H1 (cell line): ENCODE data around the gene STK32C. TPM values are rescaled to one million over a fixed set of nuclear protein-coding genes. Genes with fewer than 3 reads are reported as not detected.

Experiments used
- CTCF ChIA-PET: fragments of 300-600 bp; sonication (Branson Sonifier 250); formaldehyde crosslinking; loops from one replicate; lab custom pipeline; 2021; ENCODE audit not compliant: partially characterized antibody; lab: Charles Lee
- POLR2A ChIA-PET: fragments of 300-600 bp; sonication (Branson Sonifier 250); formaldehyde crosslinking; loops from one replicate; lab custom pipeline; 2021; ENCODE audit warnings: inconsistent platforms; ENCODE audit not compliant: partially characterized antibody; lab: Charles Lee
- DNase-seq, 2 experiments: peaks; one replicate each; pipeline versions ENCODE4 v3.0.0 to v3.0.0-alpha.2; 2010 to 2022; ENCODE audit warnings: low spot score in 2 of 2, low read depth in 1 of 2, mixed read lengths in 1 of 2
- FAIRE-seq: peaks from 2 replicates; lab custom pipeline; 2011; peaks lifted over from hg19 to GRCh38; lab: Jason Lieb, UNC
- H2AFZ ChIP-seq: 2 replicates; pipeline ENCODE4 v1.8.1; 2012; ENCODE audit warnings: low read length, inconsistent platforms
- H2AK5ac ChIP-seq: 2 replicates; pipeline ENCODE4 v1.6.1; 2013; ENCODE audit warnings: low read depth, low read length
- H2BK120ac ChIP-seq: replicated peaks from 2 replicates; pipeline ENCODE3; 2013; ENCODE audit warnings: low read depth, low read length, inconsistent platforms
- H2BK12ac ChIP-seq: 2 replicates; pipeline ENCODE4 v1.6.1; 2013; ENCODE audit warnings: low read depth, low read length
- H2BK15ac ChIP-seq: 2 replicates; pipeline ENCODE4 v1.6.1; 2013; ENCODE audit warnings: low read length
- H2BK20ac ChIP-seq: 2 replicates; pipeline ENCODE4 v1.6.1; 2013; ENCODE audit warnings: low read length
- H2BK5ac ChIP-seq: 2 replicates; pipeline ENCODE4 v1.6.1; 2013; ENCODE audit warnings: low read depth, low read length
- H3K14ac ChIP-seq: 2 replicates; pipeline ENCODE4 v1.6.1; 2013; ENCODE audit warnings: inconsistent platforms; ENCODE audit not compliant: insufficient read length
- H3K18ac ChIP-seq: 2 replicates; pipeline ENCODE4 v1.6.1; 2013; ENCODE audit warnings: low read length; ENCODE audit errors: extremely low read depth
- H3K23ac ChIP-seq: 2 replicates; pipeline ENCODE4 v1.6.1; 2013; ENCODE audit warnings: inconsistent platforms; ENCODE audit not compliant: insufficient read length
- H3K23me2 ChIP-seq: 2 replicates; pipeline ENCODE4 v1.6.1; 2013; ENCODE audit warnings: low read depth, low read length
- H3K27ac ChIP-seq: 2 replicates; pipeline ENCODE4 v1.6.1; 2011; ENCODE audit warnings: low read depth, low read length, inconsistent platforms
- H3K27me3 ChIP-seq, 4 experiments: replicated peaks in 1 of 4; 1 replicate in 1 of 4; 2 replicates in 3 of 4; pipeline versions ENCODE4 v1.6.1 to v1.8.1; 2011 to 2013; ENCODE audit warnings: low read length in 3 of 4, mild to moderate bottlenecking in 3 of 4, inconsistent platforms in 2 of 4, mixed read lengths in 2 of 4, moderate library complexity in 1 of 4; ENCODE audit not compliant: control insufficient read depth in 3 of 4, insufficient read depth in 3 of 4; ENCODE audit errors: extremely low read depth in 1 of 4
- H3K36me3 ChIP-seq, 4 experiments: 2 replicates each; pipeline versions ENCODE4 v1.6.1 to v1.8.1; 2011 to 2013; ENCODE audit warnings: mild to moderate bottlenecking in 4 of 4, low read length in 3 of 4, moderate library complexity in 2 of 4, control low read depth in 1 of 4, inconsistent platforms in 1 of 4; ENCODE audit not compliant: insufficient read depth in 4 of 4, control insufficient read depth in 2 of 4
- H3K4ac ChIP-seq: replicated peaks from 2 replicates; pipeline ENCODE3; 2013; ENCODE audit warnings: low read length, low read depth, mixed read lengths, inconsistent platforms; ENCODE audit not compliant: insufficient read length
- H3K4me1 ChIP-seq, 4 experiments: replicated peaks in 1 of 4; 1 replicate in 1 of 4; 2 replicates in 3 of 4; pipeline versions ENCODE4 v1.6.1 to v1.8.1; 2011 to 2013; ENCODE audit warnings: low read length in 3 of 4, inconsistent platforms in 2 of 4, mixed read lengths in 1 of 4; ENCODE audit not compliant: insufficient read depth in 4 of 4, control insufficient read depth in 3 of 4
- H3K4me2 ChIP-seq, 2 experiments: 2 replicates each; pipeline versions ENCODE4 v1.6.1 to v1.8.1; 2011 to 2013; ENCODE audit warnings: low read depth in 2 of 2, low read length in 2 of 2, control low read depth in 1 of 2, inconsistent platforms in 1 of 2, mild to moderate bottlenecking in 1 of 2; ENCODE audit not compliant: insufficient read depth in 1 of 2
- H3K4me3 ChIP-seq, 4 experiments: fragments of 200-600, 300-600 bp in 1 of 4; sonication (generic), shearing (Covaris generic), sonication (Bioruptor Twin) in 1 of 4; 2 replicates each; pipeline versions ENCODE4 v1.5.1 to v1.8.1; 2011 to 2016; ENCODE audit warnings: low read length in 4 of 4, low read depth in 3 of 4, control low read depth in 2 of 4, inconsistent platforms in 2 of 4, mild to moderate bottlenecking in 2 of 4, mixed read lengths in 1 of 4, moderate library complexity in 1 of 4; ENCODE audit not compliant: insufficient read depth in 2 of 4; ENCODE audit errors: extremely low read depth in 1 of 4
- H3K56ac ChIP-seq: replicated peaks from 2 replicates; pipeline ENCODE3; 2013; ENCODE audit warnings: low read depth, mild to moderate bottlenecking, mixed read lengths, low read length, inconsistent platforms; ENCODE audit not compliant: insufficient read length
- H3K79me1 ChIP-seq: 2 replicates; pipeline ENCODE4 v1.6.1; 2013; ENCODE audit warnings: low read depth, low read length, control low read depth
- H3K79me2 ChIP-seq, 2 experiments: 2 replicates each; pipeline versions ENCODE4 v1.6.1 to v1.8.1; 2012 to 2013; ENCODE audit warnings: low read length in 2 of 2, mild to moderate bottlenecking in 2 of 2, inconsistent platforms in 1 of 2; ENCODE audit not compliant: insufficient read depth in 2 of 2, control insufficient read depth in 1 of 2
- H3K9ac ChIP-seq, 4 experiments: replicated peaks in 1 of 4; 1 replicate in 1 of 4; 2 replicates in 3 of 4; pipeline versions ENCODE4 v1.6.1 to v1.8.1; 2011 to 2013; ENCODE audit warnings: low read depth in 3 of 4, low read length in 3 of 4, control low read depth in 2 of 4, mild to moderate bottlenecking in 2 of 4, moderate library complexity in 2 of 4, inconsistent platforms in 1 of 4; ENCODE audit errors: extremely low read depth in 1 of 4
- H3K9me3 ChIP-seq, 2 experiments: 2 replicates each; pipeline versions ENCODE4 v1.6.1 to v1.8.1; 2012 to 2013; ENCODE audit warnings: mild to moderate bottlenecking in 2 of 2, moderate library complexity in 2 of 2, control low read depth in 1 of 2, inconsistent platforms in 1 of 2, low read depth in 1 of 2, low read length in 1 of 2, mixed read lengths in 1 of 2; ENCODE audit not compliant: insufficient read depth in 2 of 2
- H4K20me1 ChIP-seq, 2 experiments: replicated peaks in 1 of 2; 2 replicates each; pipeline versions ENCODE3 to v1.8.1; 2011 to 2013; ENCODE audit warnings: inconsistent platforms in 2 of 2, low read length in 2 of 2, mild to moderate bottlenecking in 1 of 2; ENCODE audit not compliant: insufficient read depth in 2 of 2, control insufficient read depth in 1 of 2
- H4K5ac ChIP-seq: 2 replicates; pipeline ENCODE4 v1.6.1; 2013; ENCODE audit warnings: low read length, low read depth, mixed read lengths, inconsistent platforms; ENCODE audit not compliant: insufficient read length
- H4K8ac ChIP-seq: 2 replicates; pipeline ENCODE4 v1.8.0; 2013; ENCODE audit warnings: mild to moderate bottlenecking, moderate library complexity, low read length, inconsistent platforms; ENCODE audit not compliant: insufficient read depth; ENCODE audit errors: extremely low read depth
- H4K91ac ChIP-seq: replicated peaks from 2 replicates; pipeline ENCODE3; 2013; ENCODE audit warnings: low read length, mixed read lengths, inconsistent platforms; ENCODE audit not compliant: insufficient read length
- CEBPB ChIP-seq: IDR thresholded peaks from 2 replicates; pipeline ENCODE4 v1.6.1; 2012; ENCODE audit warnings: low read depth, low read length
- CTBP2 ChIP-seq: IDR thresholded peaks from 2 replicates; pipeline ENCODE4 v1.7.0; 2011; ENCODE audit warnings: borderline replicate concordance, mild to moderate bottlenecking, moderate library complexity, mixed read lengths, low read length; ENCODE audit not compliant: insufficient read depth, insufficient read length
- JUND ChIP-seq: IDR thresholded peaks from 2 replicates; pipeline ENCODE4 v1.6.1; 2011; ENCODE audit warnings: mild to moderate bottlenecking, improper control_type of control experiment, low read length
- PHF8 ChIP-seq: fragments of 200-600 bp; sonication (generic); conservative IDR thresholded peaks from 2 replicates; pipeline ENCODE4 v1.7.1; 2012; ENCODE audit warnings: low read depth, mild to moderate bottlenecking, inconsistent platforms, low read length, moderate library complexity
- POLR2A ChIP-seq, 2 experiments: IDR thresholded peaks; 1 replicate in 1 of 2; 2 replicates in 1 of 2; pipeline ENCODE4 v1.6.1; 2011; ENCODE audit warnings: low read depth in 2 of 2, low read length in 2 of 2, mild to moderate bottlenecking in 2 of 2; ENCODE audit errors: control extremely low read depth in 1 of 2
- SAP30 ChIP-seq: fragments of 300-600 bp; sonication (generic); IDR thresholded peaks from 2 replicates; pipeline ENCODE4 v1.7.1; 2012; ENCODE audit warnings: low read length, moderate library complexity, mild to moderate bottlenecking, inconsistent platforms; ENCODE audit not compliant: insufficient read depth, insufficient replicate concordance
- SIX5 ChIP-seq: IDR thresholded peaks from 2 replicates; pipeline ENCODE4 v1.6.1; 2011; ENCODE audit warnings: mild to moderate bottlenecking, low read depth, low read length
- TAF7 ChIP-seq: optimal IDR thresholded peaks from 2 replicates; pipeline ENCODE3; 2011; ENCODE audit warnings: low read depth, mild to moderate bottlenecking, inconsistent platforms, low read length, moderate library complexity, borderline replicate concordance
- ZNF274 ChIP-seq: IDR thresholded peaks from 2 replicates; pipeline ENCODE4 v1.7.0; 2012; ENCODE audit warnings: low read length, borderline replicate concordance; ENCODE audit errors: extremely low read depth
- WGBS, 2 experiments: shearing (Covaris generic) in 1 of 2; methylation state at CpG; one replicate each; pipeline versions ENCODE4 v1.1.6 to v1.1.7; 2013 to 2015; ENCODE audit warnings: low lambda C conversion rate in 2 of 2, mixed read lengths in 2 of 2, inconsistent platforms in 1 of 2, low coverage in 1 of 2, missing lambda C conversion rate in 1 of 2; ENCODE audit not compliant: insufficient replicate concordance in 2 of 2, insufficient coverage in 1 of 2, insufficient read length in 1 of 2; ENCODE audit errors: extremely low coverage in 1 of 2, missing lambda C conversion rate in 1 of 2; 5-methylcytosine and 5-hydroxymethylcytosine counted together
- polyA plus RNA-seq, 7 experiments: library from polyadenylated mRNA; depleted of rRNA in 3 of 7; stranded (reverse) in 5 of 7; unstranded in 2 of 7; fragments of >200 nt in 5 of 7; fragments of 200-250 nt in 2 of 7; gene quantifications; 1 replicate in 5 of 7; 2 replicates in 1 of 7; 4 replicates in 1 of 7; pipeline versions ENCODE4 v1.2.1 to v1.2.3, GENCODE V29; 2011 to 2013; ENCODE audit warnings: missing spikeins in 2 of 7, mixed read lengths in 2 of 7
- total RNA-seq: library from RNA; stranded (reverse); fragmentation: NEBNext Ultra II Directional; extraction: Animal tissue kit (Norgen Biotek cat#: 25700); gene quantifications from 2 replicates; pipeline ENCODE4 v1.2.1, GENCODE V29; 2021
- TF ChIP-seq, protein P1 (sequence below): IDR thresholded peaks from 2 replicates; pipeline ENCODE4 v1.6.1; 2012; ENCODE audit warnings: inconsistent platforms
- TF ChIP-seq, protein P2 (sequence below): IDR thresholded peaks from 2 replicates; pipeline ENCODE4 v1.6.1; 2012; ENCODE audit warnings: inconsistent platforms

Gene STK32C
- total and polyA plus RNA-seq, 2 of the 8 experiments (the other 6 are each of a cell fraction or from before 2014, with no cell fraction given) = 10.6 to 15.6 TPM

DNA sequence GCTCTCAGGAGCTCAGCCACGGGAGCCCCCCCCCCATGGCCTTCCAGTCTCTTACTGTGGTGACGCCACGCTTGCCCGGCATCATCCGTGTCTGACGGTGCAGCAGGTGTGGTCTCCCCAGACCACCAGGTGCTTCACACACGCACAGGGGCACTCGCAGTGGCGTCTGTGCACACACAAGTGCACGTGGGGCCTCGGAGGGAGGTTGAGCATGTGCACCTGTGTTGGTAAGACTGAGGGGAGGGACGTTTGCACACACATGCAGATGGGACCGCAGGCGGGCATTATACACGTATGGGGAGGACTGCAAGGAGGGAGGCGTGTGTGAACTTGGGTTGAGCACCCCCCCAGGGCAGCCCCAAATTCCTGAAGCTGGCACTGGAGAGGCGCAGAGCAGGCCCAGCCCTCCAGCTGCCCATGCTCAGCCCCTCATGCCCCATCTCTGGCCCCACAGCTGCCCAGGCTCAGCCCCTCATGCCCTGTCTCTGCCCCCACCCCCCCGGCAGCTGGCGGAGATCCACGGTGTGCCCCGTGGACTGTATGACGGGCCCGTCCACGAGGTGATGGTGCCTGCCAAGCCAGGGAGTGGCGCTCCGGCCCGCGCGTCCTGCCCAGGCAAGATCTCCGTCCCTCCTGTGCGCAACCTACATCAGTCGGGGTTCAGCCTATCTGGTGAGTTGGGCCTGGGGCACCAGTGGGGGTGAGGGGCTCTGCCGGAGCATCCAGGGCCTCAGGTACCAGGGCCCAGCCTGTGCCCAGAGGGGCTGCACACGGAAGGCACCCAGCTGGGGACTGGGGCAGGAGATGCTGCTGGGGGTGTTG, 104.3 kb downstream of the STK32C start:
- Histone ChIP-seq H2BK120ac (no peak overlapping the region), H3K18ac (no peak overlapping the region), H4K8ac (peak overlapping the region; percentile 25; the same call in 1 of the 2 replicates), H2BK15ac (no peak overlapping the region), H3K56ac (no peak overlapping the region), H3K23me2 (no peaks in the 10 kb centered on the region), H3K14ac (no peak overlapping the region), H2BK12ac (no peak overlapping the region), H3K4me2 (no peak overlapping the region), H3K36me3 (no peaks in the 10 kb centered on the region; a peak in 1 of 8 replicates), H2BK20ac (no peak overlapping the region), H4K5ac (no peak overlapping the region), H2AFZ (no peak overlapping the region), H3K9ac (no peak overlapping the region), H3K23ac (no peak overlapping the region), H2AK5ac (no peak overlapping the region), H3K4me3 (no peak overlapping the region), H3K27me3 (no peaks in the 10 kb centered on the region), H3K9me3 (no peaks in the 10 kb centered on the region), H3K27ac (no peak overlapping the region; the same call in 1 of the 2 replicates), H4K20me1 (peaks cover 0 to 6% of the 10 kb centered on the region in 2 experiments), H4K91ac (no peak overlapping the region), H2BK5ac (no peak overlapping the region; the same call in 1 of the 2 replicates), H3K4me1 (no peaks in the 10 kb centered on the region), H3K4ac (no peak overlapping the region), H3K79me2 (no peaks in the 10 kb centered on the region), H3K79me1 (no peaks in the 10 kb centered on the region)
- WGBS, 2 experiments = 90% methylated on average over 34 of the region's 34 CpGs; no CpG with 5 or more reads in 1 of the 2 experiments
- DNase-seq (no peak), FAIRE-seq (no peak)
- POLR2A ChIA-PET = interaction anchor here (1.3 kb wide), 1 partner anchor 16 kb away, joined by 3 read pairs; no protein-coding TSS in a partner anchor
- CTCF ChIA-PET = interaction anchor here (1.0 kb wide), 2 partner anchors 10 to 153 kb away, joined by 3 read pairs; no protein-coding TSS in a partner anchor
- TF ChIP-seq ZNF274 (no peak), SIX5 (no peak), TAF7 (no peak), PHF8 (no peak), JUND (no peak), CTBP2 (no peak), POLR2A (IDR thresholded peaks at IDR 0.05; ENCODE audit: control extremely low read depth in 1 of 2, low read depth in 2 of 2, low read length in 2 of 2) (no peak), SAP30 (no peak), CEBPB (no peak)
- TF ChIP-seq, protein P1, sequence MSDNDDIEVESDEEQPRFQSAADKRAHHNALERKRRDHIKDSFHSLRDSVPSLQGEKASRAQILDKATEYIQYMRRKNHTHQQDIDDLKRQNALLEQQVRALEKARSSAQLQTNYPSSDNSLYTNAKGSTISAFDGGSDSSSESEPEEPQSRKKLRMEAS = no peak
- TF ChIP-seq, protein P2, sequence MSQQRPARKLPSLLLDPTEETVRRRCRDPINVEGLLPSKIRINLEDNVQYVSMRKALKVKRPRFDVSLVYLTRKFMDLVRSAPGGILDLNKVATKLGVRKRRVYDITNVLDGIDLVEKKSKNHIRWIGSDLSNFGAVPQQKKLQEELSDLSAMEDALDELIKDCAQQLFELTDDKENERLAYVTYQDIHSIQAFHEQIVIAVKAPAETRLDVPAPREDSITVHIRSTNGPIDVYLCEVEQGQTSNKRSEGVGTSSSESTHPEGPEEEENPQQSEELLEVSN = no peak
